ENCODE data around the gene TBC1D22A. TPM values are rescaled to one million over a fixed set of nuclear protein-coding genes. Genes with fewer than 3 reads are reported as not detected.
A peak's percentile ranks its signal among the peaks of the same experiment; 100 is the strongest.

The TBC1D22A gene
- polyA plus RNA-seq, 1 of the 3 experiments (the other 2 are of a cell fraction), result 16.5 TPM

- TF ChIP-seq, protein P1, sequence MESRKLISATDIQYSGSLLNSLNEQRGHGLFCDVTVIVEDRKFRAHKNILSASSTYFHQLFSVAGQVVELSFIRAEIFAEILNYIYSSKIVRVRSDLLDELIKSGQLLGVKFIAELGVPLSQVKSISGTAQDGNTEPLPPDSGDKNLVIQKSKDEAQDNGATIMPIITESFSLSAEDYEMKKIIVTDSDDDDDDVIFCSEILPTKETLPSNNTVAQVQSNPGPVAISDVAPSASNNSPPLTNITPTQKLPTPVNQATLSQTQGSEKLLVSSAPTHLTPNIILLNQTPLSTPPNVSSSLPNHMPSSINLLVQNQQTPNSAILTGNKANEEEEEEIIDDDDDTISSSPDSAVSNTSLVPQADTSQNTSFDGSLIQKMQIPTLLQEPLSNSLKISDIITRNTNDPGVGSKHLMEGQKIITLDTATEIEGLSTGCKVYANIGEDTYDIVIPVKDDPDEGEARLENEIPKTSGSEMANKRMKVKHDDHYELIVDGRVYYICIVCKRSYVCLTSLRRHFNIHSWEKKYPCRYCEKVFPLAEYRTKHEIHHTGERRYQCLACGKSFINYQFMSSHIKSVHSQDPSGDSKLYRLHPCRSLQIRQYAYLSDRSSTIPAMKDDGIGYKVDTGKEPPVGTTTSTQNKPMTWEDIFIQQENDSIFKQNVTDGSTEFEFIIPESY (IDR thresholded peaks at IDR 0.05; ENCODE audit: borderline replicate concordance, low read depth), result no peak
Observed at GRCh38 chr22:46865642-46866041, 103.2 kb downstream of the TBC1D22A start (continued).

DNA sequence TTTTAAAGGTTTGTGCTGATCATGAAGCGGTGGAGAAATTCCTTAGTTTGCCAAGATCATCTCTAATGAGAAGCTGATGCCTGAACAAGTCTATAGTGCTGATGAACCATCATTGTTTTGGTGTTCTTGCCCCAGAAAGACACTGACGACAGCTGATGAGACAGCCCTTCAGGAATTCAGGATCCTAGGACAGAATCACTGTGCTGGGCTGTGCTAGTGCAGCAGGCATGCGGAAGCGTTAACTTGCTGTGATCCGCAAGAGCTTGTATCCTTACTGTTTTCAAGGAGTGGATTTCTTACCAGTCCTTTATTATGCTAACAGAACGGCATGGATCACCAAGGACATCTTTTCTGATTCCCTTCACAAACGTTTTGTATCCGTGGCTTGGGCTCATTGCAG, 104.1 kb downstream of the TBC1D22A start:
- H3F3A ChIP-seq (replicated peaks; ENCODE audit: insufficient read depth), result peaks cover 13% of the 10 kb centered on the region
- H3K9ac ChIP-seq, result no peak overlapping the region
- no peak overlapping the region for H3K4me3 ChIP-seq (ENCODE audit: low read depth in 2 of 2, low read length in 1 of 2)
- H3K9me2 ChIP-seq, result no peaks in the 10 kb centered on the region
- no peaks in the 10 kb centered on the region for H3K4me1 ChIP-seq (ENCODE audit: control insufficient read depth in 1 of 2, insufficient read depth in 2 of 2, low read depth in 1 of 2, low read length in 1 of 2)
- CTCF ChIA-PET, result interaction anchor here (0.6 to 0.7 kb wide), 2 partner anchors 12 to 37 kb away, joined by 3 to 4 read pairs; no protein-coding TSS in a partner anchor
- TF ChIP-seq JUND (IDR thresholded peaks at IDR 0.05) (peak; percentile 11; the same call in 1 of the 2 replicates), EP300 (IDR thresholded peaks at IDR 0.05; ENCODE audit: borderline replicate concordance in 1 of 2, low read depth in 1 of 2, low read length in 1 of 2) (no peak), NFIC (IDR thresholded peaks at IDR 0.05; ENCODE audit: borderline replicate concordance) (no peak), RXRA (IDR thresholded peaks at IDR 0.05; ENCODE audit: borderline replicate concordance, low read depth) (no peak), MAX (IDR thresholded peaks at IDR 0.05; ENCODE audit: low read depth) (no peak), FOSL2 (IDR thresholded peaks at IDR 0.05; ENCODE audit: borderline replicate concordance, low read depth) (peak; percentile 25; the same call in 1 of the 2 replicates), MEF2A (IDR thresholded peaks at IDR 0.05; ENCODE audit: borderline replicate concordance, low read depth) (no peak), MXI1 (IDR thresholded peaks at IDR 0.05; ENCODE audit: low read depth, low read length) (no peak), GATA2 (CRISPR knock-in tag; IDR thresholded peaks at IDR 0.05) (no peak), ELF1 (IDR thresholded peaks at IDR 0.05) (peak; percentile 70)
- no peaks in the 10 kb centered on the region; the same call in 1 of the 2 replicates for H4K20me1 ChIP-seq (ENCODE audit: insufficient read depth)
- POLR2A ChIA-PET, result no interaction called here
- H3K27me3 ChIP-seq (ENCODE audit: insufficient read depth), result no peaks in the 10 kb centered on the region
- H3K79me2 ChIP-seq (ENCODE audit: insufficient read depth), result peaks cover 10% of the 10 kb centered on the region; the same call in 1 of the 2 replicates
- peak overlapping the region; percentile 5; the same call in 1 of the 2 replicates for H3K4me2 ChIP-seq
- H2AFZ ChIP-seq (ENCODE audit: low read depth), result no peak overlapping the region
- H3K9me3 ChIP-seq, result 0 out of 2 replicates have a peak, but pooled peaks cover 7% of the 10 kb centered on the region
- peak overlapping the region in 1 of 2 experiments; percentile 40; a peak in 2 of 4 replicates for H3K27ac ChIP-seq (ENCODE audit: low read depth in 2 of 2, low read length in 1 of 2)
- no peak for DNase-seq
- WGBS (ENCODE audit: low lambda C conversion rate), result 57% methylated on average over 8 of the region's 8 CpGs
- peaks cover 3 to 18% of the 10 kb centered on the region in 2 experiments for H3K36me3 ChIP-seq (replicated peaks in 1 of 2; ENCODE audit: control insufficient read depth in 1 of 2, insufficient read depth in 2 of 2, low read length in 1 of 2)

GRCh38 chr22:46867106-46867505, 104.7 kb downstream of the TBC1D22A start:
- H3K9me3 ChIP-seq, result 0 out of 2 replicates have a peak, but pooled peaks cover 12% of the 10 kb centered on the region
- no peaks in the 10 kb centered on the region; the same call in 1 of the 2 replicates for H4K20me1 ChIP-seq (ENCODE audit: insufficient read depth)
- DNase-seq, result no peak
- H3K4me1 ChIP-seq (ENCODE audit: control insufficient read depth in 1 of 2, insufficient read depth in 2 of 2, low read depth in 1 of 2, low read length in 1 of 2), result no peaks in the 10 kb centered on the region
- ChIA-PET POLR2A (no interaction called here), CTCF (interaction anchor here (0.7 kb wide), 1 partner anchor 12 kb away, joined by 3 read pairs; no protein-coding TSS in a partner anchor)
- no peak overlapping the region for H3K4me3 ChIP-seq (ENCODE audit: low read depth in 2 of 2, low read length in 1 of 2)
- H3K9me2 ChIP-seq, result no peaks in the 10 kb centered on the region
- no peaks in the 10 kb centered on the region for H3K27me3 ChIP-seq (ENCODE audit: insufficient read depth)
- H3F3A ChIP-seq (replicated peaks; ENCODE audit: insufficient read depth), result peaks cover 13% of the 10 kb centered on the region
- H2AFZ ChIP-seq (ENCODE audit: low read depth), result no peak overlapping the region
- peaks cover 3 to 22% of the 10 kb centered on the region in 2 experiments for H3K36me3 ChIP-seq (replicated peaks in 1 of 2; ENCODE audit: control insufficient read depth in 1 of 2, insufficient read depth in 2 of 2, low read length in 1 of 2)
- H3K27ac ChIP-seq (ENCODE audit: low read depth in 2 of 2, low read length in 1 of 2), result peak overlapping the region in 1 of 2 experiments; percentile 40; a peak in 1 of 4 replicates
- no peak overlapping the region for H3K4me2 ChIP-seq
- WGBS (ENCODE audit: low lambda C conversion rate), result 79% methylated on average over 4 of the region's 4 CpGs
- H3K79me2 ChIP-seq (ENCODE audit: insufficient read depth), result peaks cover 10% of the 10 kb centered on the region; the same call in 1 of the 2 replicates
- H3K9ac ChIP-seq, result no peak overlapping the region
- TF ChIP-seq REST (IDR thresholded peaks at IDR 0.05; ENCODE audit: low read depth, low read length), result no peak
- TF ChIP-seq ELF1 (IDR thresholded peaks at IDR 0.05), result no peak
- TF ChIP-seq CTCF (IDR thresholded peaks at IDR 0.05), result no peak
- TF ChIP-seq EZH2phosphoT487 (IDR thresholded peaks at IDR 0.05; ENCODE audit: borderline replicate concordance, low read depth), result no peak
- TF ChIP-seq CHD2 (IDR thresholded peaks at IDR 0.05; ENCODE audit: low read length, partially characterized antibody), result no peak
- TF ChIP-seq NRF1 (IDR thresholded peaks at IDR 0.05; ENCODE audit: low read depth, low read length), result no peak
- no peak for TF ChIP-seq USF2 (IDR thresholded peaks at IDR 0.05; ENCODE audit: borderline replicate concordance, low read depth, low read length)
